Cortex of kidney (tissue), 1 donor: ENCODE data around the gene PLAAT4.
"Not testable (repeated sequence)": the region's sequence is repeated elsewhere in the genome, so short reads cannot be mapped to it uniquely, and the experiment has no call there.

Experiments used
- DNase-seq: peaks from one replicate; lab custom pipeline; 2025; lab: John Stamatoyannopoulos, UW

The PLAAT4 gene

GRCh38 chr11:63543711-63544110, 7.1 kb downstream of the PLAAT4 start:
- no peak for DNase-seq

GRCh38 chr11:63547061-63547460, 10.5 kb downstream of the PLAAT4 start:
- DNase-seq = no peak

- no peak for DNase-seq
Observed at GRCh38 chr11:63548178-63548577, 11.6 kb downstream of the PLAAT4 start.

GRCh38 chr11:63549411-63549810, 12.8 kb downstream of the PLAAT4 start:
- no peak for DNase-seq

GRCh38 chr11:63550156-63550700, 13.6 kb downstream of the PLAAT4 start:
- not testable (repeated sequence) for DNase-seq

- no peak for DNase-seq
Observed at GRCh38 chr11:63551091-63551888, 14.7 kb downstream of the PLAAT4 start.

- DNase-seq = no peak
Observed at GRCh38 chr11:63551889-63552266, 15.3 kb downstream of the PLAAT4 start.

GRCh38 chr11:63552921-63553320, 16.3 kb downstream of the PLAAT4 start:
- DNase-seq = no peak

- no peak for DNase-seq
Observed at GRCh38 chr11:63553759-63554158, 17.2 kb downstream of the PLAAT4 start.

GRCh38 chr11:63554877-63555223, 18.2 kb downstream of the PLAAT4 start:
- no peak for DNase-seq

GRCh38 chr11:63556404-63557013, 19.9 kb downstream of the PLAAT4 start:
- no peak for DNase-seq

GRCh38 chr11:63557570-63557969, 21.0 kb downstream of the PLAAT4 start:
- no peak for DNase-seq

- no peak for DNase-seq
Observed at GRCh38 chr11:63558459-63559157, 22.0 kb downstream of the PLAAT4 start.

- DNase-seq = no peak
Observed at GRCh38 chr11:63560506-63561180, 24.0 kb downstream of the PLAAT4 start.

- no peak for DNase-seq
Observed at GRCh38 chr11:63563201-63564055, 26.8 kb downstream of the PLAAT4 start, which contains the start of gene PLAAT2. TSS of gene PLAAT2 (minus strand) at chr11:63563379. CDS start at chr11:63563324, 55 bp downstream.

GRCh38 chr11:63564056-63564774, 27.6 kb downstream of the PLAAT4 start:
- no peak for DNase-seq

- DNase-seq = no peak
Observed at GRCh38 chr11:63564784-63565350, 28.3 kb downstream of the PLAAT4 start.

- DNase-seq = no peak
Observed at GRCh38 chr11:63567044-63567840, 30.6 kb downstream of the PLAAT4 start.

- no peak for DNase-seq
Observed at GRCh38 chr11:63569570-63569969, 33.0 kb downstream of the PLAAT4 start.
